Measurements from ENCODE around the gene ITGB1BP2. TPM values are rescaled to one million over a fixed set of nuclear protein-coding genes. Genes with fewer than 3 reads are reported as not detected.

Gene ITGB1BP2
- total RNA-seq, 1 experiment from 2014 or later, result 3.7 TPM

- H2BK5ac ChIP-seq (ENCODE audit: insufficient read length, low read length), result no peak overlapping the region
- no peaks in the 10 kb centered on the region for H3K4me1 ChIP-seq (ENCODE audit: insufficient read depth, low read length)
- H3T11ph ChIP-seq (ENCODE audit: low read length), result no peak overlapping the region
- H4K8ac ChIP-seq (replicated peaks; ENCODE audit: insufficient read length, low read depth, low read length), result no peak overlapping the region
- peaks cover 15 to 25% (median 21%) of the 10 kb centered on the region in 3 experiments for H3K36me3 Mint-ChIP-seq (ENCODE audit: insufficient read depth in 1 of 3, low read depth in 3 of 3)
- H3K9me3 Mint-ChIP-seq, result peaks cover 43 to 48% of the 10 kb centered on the region in 2 experiments
- no peak overlapping the region for H3K14ac ChIP-seq (ENCODE audit: insufficient read depth, low read length)
- no peak overlapping the region for H3K27ac Mint-ChIP-seq
- DNase-seq, result no peak
- no peak overlapping the region for H3K27ac ChIP-seq (ENCODE audit: insufficient read length, low read depth, low read length)
- H3K4me2 ChIP-seq (ENCODE audit: insufficient read depth, insufficient read length, low read length), result no peak overlapping the region
- H4K5ac ChIP-seq (ENCODE audit: insufficient read length, low read depth, low read length), result no peak overlapping the region
- no peaks in the 10 kb centered on the region for H3K27me3 Mint-ChIP-seq (ENCODE audit: low read depth)
- H2BK15ac ChIP-seq (ENCODE audit: low read depth, low read length), result no peak overlapping the region
- no peak overlapping the region for H2BK20ac ChIP-seq (ENCODE audit: low read depth, low read length, poor library complexity, severe bottlenecking)
- no peaks in the 10 kb centered on the region for H3K79me1 ChIP-seq (ENCODE audit: insufficient read depth, low read depth, low read length, poor library complexity, severe bottlenecking)
- H4K20me1 ChIP-seq (ENCODE audit: control insufficient read depth, insufficient read depth, insufficient read length), result no peaks in the 10 kb centered on the region
- no peaks in the 10 kb centered on the region for H3K27me3 ChIP-seq (ENCODE audit: insufficient read depth, low read length)
- no peak overlapping the region for H3K4me3 Mint-ChIP-seq
- no peak overlapping the region for H3K23ac ChIP-seq (ENCODE audit: insufficient read length, low read depth, low read length)
- peaks cover 6% of the 10 kb centered on the region for H3K9me3 ChIP-seq (ENCODE audit: control insufficient read depth, low read depth, low read length)
- H2BK12ac ChIP-seq (ENCODE audit: insufficient read length, low read depth, low read length), result no peak overlapping the region
- H3K18ac ChIP-seq (ENCODE audit: insufficient read length, low read depth, low read length), result no peak overlapping the region
- H3K4ac ChIP-seq (ENCODE audit: low read depth, low read length), result no peak overlapping the region
- no peaks in the 10 kb centered on the region for H3K23me2 ChIP-seq (ENCODE audit: insufficient read length, low read depth, low read length, poor library complexity, severe bottlenecking)
- no peak for TF ChIP-seq CTCF (conservative IDR thresholded peaks at IDR 0.05)
- H4K91ac ChIP-seq (ENCODE audit: insufficient read length, low read depth, low read length), result no peak overlapping the region
- H2AK5ac ChIP-seq (ENCODE audit: insufficient read length, low read length), result no peak overlapping the region
- H2AFZ ChIP-seq (ENCODE audit: low read length), result no peak overlapping the region
- no peak overlapping the region for H3K9ac ChIP-seq (ENCODE audit: extremely low read depth, insufficient read length, low read length)
- no peak overlapping the region for H2BK120ac ChIP-seq (ENCODE audit: low read depth, low read length, poor library complexity, severe bottlenecking)
- H3K79me2 ChIP-seq (ENCODE audit: insufficient read depth, low read length), result no peaks in the 10 kb centered on the region
- H3K4me1 Mint-ChIP-seq, result no peaks in the 10 kb centered on the region
- H3K56ac ChIP-seq (ENCODE audit: insufficient read length, low read depth, low read length), result no peak overlapping the region
- WGBS (ENCODE audit: extremely low coverage, insufficient read length, low lambda C conversion rate), result no CpG with 5 or more reads among the region's 1 CpG
Observed at GRCh38 chrX:71320126-71320525, 18.6 kb downstream of the ITGB1BP2 start.

Data from H9 (cell line).